HepG2 (cell line): ENCODE results near the gene SSBP1. TPM values are rescaled to one million over a fixed set of nuclear protein-coding genes. Genes with fewer than 3 reads are reported as not detected.

Experiments
- BORCS8-MEF2B ChIP-seq: sonication (generic); formaldehyde crosslinking; IDR thresholded peaks from 2 replicates; pipeline ENCODE4 v1.8.0; 2022; ENCODE audit warnings: mild to moderate bottlenecking, missing genetic modification reagents
- CC2D1A ChIP-seq: sonication (generic); formaldehyde crosslinking; IDR thresholded peaks from 2 replicates; pipeline ENCODE4 v1.8.1; 2023; ENCODE audit warnings: mild to moderate bottlenecking, missing genetic modification reagents
- FOXO1 ChIP-seq: sonication (generic); formaldehyde crosslinking; IDR thresholded peaks from 2 replicates; pipeline ENCODE4 v1.4.0; 2020; ENCODE audit warnings: missing genetic modification reagents
- NFKBIZ ChIP-seq: IDR thresholded peaks from 2 replicates; pipeline ENCODE4 v1.6.1; 2018; ENCODE audit warnings: missing genetic modification reagents, missing compliant biosample characterization
- PAF1 ChIP-seq: IDR thresholded peaks from 2 replicates; pipeline ENCODE4 v1.6.1; 2016; ENCODE audit warnings: missing genetic modification reagents, missing compliant biosample characterization
- STAT5B ChIP-seq: sonication (generic); formaldehyde crosslinking; IDR thresholded peaks from 2 replicates; pipeline ENCODE4 v1.4.0; 2020; ENCODE audit warnings: missing genetic modification reagents
- YEATS2 ChIP-seq: sonication (generic); formaldehyde crosslinking; IDR thresholded peaks from 2 replicates; pipeline ENCODE4 v1.4.0; 2020; ENCODE audit warnings: missing genetic modification reagents, borderline replicate concordance
- ZFYVE20 ChIP-seq: sonication (generic); formaldehyde crosslinking; IDR thresholded peaks from 2 replicates; pipeline ENCODE4 v1.8.0; 2023; ENCODE audit warnings: low read depth, mild to moderate bottlenecking, moderate library complexity, missing genetic modification reagents, borderline replicate concordance
- ZNF138 ChIP-seq: sonication (generic); formaldehyde crosslinking; IDR thresholded peaks from 2 replicates; pipeline ENCODE4 v1.5.0; 2020; ENCODE audit warnings: mild to moderate bottlenecking, low read depth, missing genetic modification reagents
- ZNF7 ChIP-seq: IDR thresholded peaks from 2 replicates; pipeline ENCODE4 v1.6.1; 2016; ENCODE audit warnings: missing biosample characterization, missing genetic modification reagents
- ZNF720 ChIP-seq: sonication (generic); formaldehyde crosslinking; IDR thresholded peaks from 2 replicates; pipeline ENCODE4 v1.4.0; 2020; ENCODE audit warnings: missing genetic modification reagents
- polyA plus RNA-seq, 8 experiments: library from polyadenylated mRNA; depleted of rRNA in 3 of 8; stranded (reverse) in 7 of 8; unstranded in 1 of 8; fragments of >200 nt; fragmentation: Illumina TruSeq in 4 of 8; extraction: Trizol in 4 of 8; gene quantifications; 2 replicates each; pipeline versions ENCODE4 v1.2.1 to v1.2.3, GENCODE V29; 2011 to 2016; ENCODE audit warnings: low read depth in 4 of 8, missing spikeins in 1 of 8, mixed read lengths in 1 of 8; ENCODE audit not compliant: insufficient read depth in 1 of 8
- total RNA-seq, 5 experiments: library from RNA; depleted of rRNA; stranded (reverse); fragments of >200 nt; fragmentation: Illumina TruSeq; extraction: Trizol; gene quantifications; 2 replicates each; pipeline ENCODE4 v1.2.3, GENCODE V29; 2016; ENCODE audit warnings: low read depth in 1 of 5
- TF ChIP-seq, protein P1 (sequence below): sonication (generic); formaldehyde crosslinking; IDR thresholded peaks from 2 replicates; pipeline ENCODE4 v1.5.1; 2020; ENCODE audit warnings: missing genetic modification reagents, mild to moderate bottlenecking, borderline replicate concordance
- TF ChIP-seq, protein P2 (sequence below): sonication (generic); formaldehyde crosslinking; IDR thresholded peaks from 2 replicates; pipeline ENCODE4 v1.4.0; 2020; ENCODE audit warnings: missing genetic modification reagents
- TF ChIP-seq, protein P3 (sequence below): sonication (generic); formaldehyde crosslinking; IDR thresholded peaks from 2 replicates; pipeline ENCODE4 v1.4.0; 2020; ENCODE audit warnings: missing genetic modification reagents
- TF ChIP-seq, protein P4 (sequence below): sonication (generic); formaldehyde crosslinking; IDR thresholded peaks from 2 replicates; pipeline ENCODE4 v1.5.0; 2020; ENCODE audit warnings: mild to moderate bottlenecking, low read depth, missing genetic modification reagents, borderline replicate concordance
- TF ChIP-seq, protein P5 (sequence below): sonication (generic); formaldehyde crosslinking; IDR thresholded peaks from 2 replicates; pipeline ENCODE4 v1.4.0; 2020; ENCODE audit warnings: missing genetic modification reagents
- TF ChIP-seq, protein P6 (sequence below): sonication (generic); formaldehyde crosslinking; IDR thresholded peaks from 2 replicates; pipeline ENCODE4 v1.4.0; 2020; ENCODE audit warnings: missing genetic modification reagents

The SSBP1 gene
- total and polyA plus RNA-seq, 2 of the 13 experiments (the other 11 are each of a cell fraction or from before 2014, with no cell fraction given): 64.4 to 254 TPM

DNA sequence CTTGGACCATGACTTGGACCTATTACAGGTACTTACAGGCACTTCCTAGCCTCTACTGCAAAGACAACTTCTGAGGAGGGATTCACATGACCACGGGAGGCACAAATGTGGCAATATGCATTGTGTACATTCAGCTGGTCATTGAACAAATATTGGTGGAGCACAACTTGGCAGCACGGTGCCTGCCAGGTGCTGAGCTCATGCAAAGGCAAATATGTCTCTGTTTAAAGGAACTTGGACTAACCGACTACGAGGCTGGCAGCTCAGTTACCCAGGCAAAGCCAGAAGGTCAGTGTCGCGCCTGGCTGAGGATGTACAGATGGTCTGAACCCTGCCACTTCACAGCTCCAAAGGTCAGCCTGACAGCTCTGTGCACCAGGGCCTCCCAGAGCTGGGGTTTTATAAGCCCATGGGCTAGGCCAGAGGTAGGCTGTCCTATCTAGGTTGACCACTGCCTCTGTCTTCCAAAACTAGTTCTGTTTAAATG lies 42.3 kb upstream of the SSBP1 start (continued):
- TF ChIP-seq YEATS2 (CRISPR knock-in tag): peak; percentile 63; the same call in 1 of the 2 replicates
- no peak for TF ChIP-seq ZNF138
- TF ChIP-seq ZNF720 (CRISPR knock-in tag): no peak
- 0 out of 2 replicates have a peak, but pooled peaks have one; percentile 7 for TF ChIP-seq ZNF7 (CRISPR knock-in tag)
- no peak for TF ChIP-seq CC2D1A (CRISPR knock-in tag)
- TF ChIP-seq, protein P1, sequence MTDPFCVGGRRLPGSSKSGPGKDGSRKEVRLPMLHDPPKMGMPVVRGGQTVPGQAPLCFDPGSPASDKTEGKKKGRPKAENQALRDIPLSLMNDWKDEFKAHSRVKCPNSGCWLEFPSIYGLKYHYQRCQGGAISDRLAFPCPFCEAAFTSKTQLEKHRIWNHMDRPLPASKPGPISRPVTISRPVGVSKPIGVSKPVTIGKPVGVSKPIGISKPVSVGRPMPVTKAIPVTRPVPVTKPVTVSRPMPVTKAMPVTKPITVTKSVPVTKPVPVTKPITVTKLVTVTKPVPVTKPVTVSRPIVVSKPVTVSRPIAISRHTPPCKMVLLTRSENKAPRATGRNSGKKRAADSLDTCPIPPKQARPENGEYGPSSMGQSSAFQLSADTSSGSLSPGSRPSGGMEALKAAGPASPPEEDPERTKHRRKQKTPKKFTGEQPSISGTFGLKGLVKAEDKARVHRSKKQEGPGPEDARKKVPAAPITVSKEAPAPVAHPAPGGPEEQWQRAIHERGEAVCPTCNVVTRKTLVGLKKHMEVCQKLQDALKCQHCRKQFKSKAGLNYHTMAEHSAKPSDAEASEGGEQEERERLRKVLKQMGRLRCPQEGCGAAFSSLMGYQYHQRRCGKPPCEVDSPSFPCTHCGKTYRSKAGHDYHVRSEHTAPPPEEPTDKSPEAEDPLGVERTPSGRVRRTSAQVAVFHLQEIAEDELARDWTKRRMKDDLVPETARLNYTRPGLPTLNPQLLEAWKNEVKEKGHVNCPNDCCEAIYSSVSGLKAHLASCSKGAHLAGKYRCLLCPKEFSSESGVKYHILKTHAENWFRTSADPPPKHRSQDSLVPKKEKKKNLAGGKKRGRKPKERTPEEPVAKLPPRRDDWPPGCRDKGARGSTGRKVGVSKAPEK (CRISPR knock-in tag): 0 out of 2 replicates have a peak, but pooled peaks have one; percentile 42
- no peak; the same call in 1 of the 2 replicates for TF ChIP-seq FOXO1 (CRISPR knock-in tag)
- TF ChIP-seq PAF1 (CRISPR knock-in tag): no peak
- TF ChIP-seq NFKBIZ: 0 out of 2 replicates have a peak, but pooled peaks have one; percentile 41
- no peak for TF ChIP-seq ZFYVE20 (CRISPR knock-in tag)
- TF ChIP-seq, protein P2, sequence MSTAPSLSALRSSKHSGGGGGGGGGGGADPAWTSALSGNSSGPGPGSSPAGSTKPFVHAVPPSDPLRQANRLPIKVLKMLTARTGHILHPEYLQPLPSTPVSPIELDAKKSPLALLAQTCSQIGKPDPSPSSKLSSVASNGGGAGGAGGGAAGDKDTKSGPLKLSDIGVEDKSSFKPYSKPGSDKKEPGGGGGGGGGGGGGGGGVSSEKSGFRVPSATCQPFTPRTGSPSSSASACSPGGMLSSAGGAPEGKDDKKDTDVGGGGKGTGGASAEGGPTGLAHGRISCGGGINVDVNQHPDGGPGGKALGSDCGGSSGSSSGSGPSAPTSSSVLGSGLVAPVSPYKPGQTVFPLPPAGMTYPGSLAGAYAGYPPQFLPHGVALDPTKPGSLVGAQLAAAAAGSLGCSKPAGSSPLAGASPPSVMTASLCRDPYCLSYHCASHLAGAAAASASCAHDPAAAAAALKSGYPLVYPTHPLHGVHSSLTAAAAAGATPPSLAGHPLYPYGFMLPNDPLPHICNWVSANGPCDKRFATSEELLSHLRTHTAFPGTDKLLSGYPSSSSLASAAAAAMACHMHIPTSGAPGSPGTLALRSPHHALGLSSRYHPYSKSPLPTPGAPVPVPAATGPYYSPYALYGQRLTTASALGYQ: no peak
- TF ChIP-seq, protein P3, sequence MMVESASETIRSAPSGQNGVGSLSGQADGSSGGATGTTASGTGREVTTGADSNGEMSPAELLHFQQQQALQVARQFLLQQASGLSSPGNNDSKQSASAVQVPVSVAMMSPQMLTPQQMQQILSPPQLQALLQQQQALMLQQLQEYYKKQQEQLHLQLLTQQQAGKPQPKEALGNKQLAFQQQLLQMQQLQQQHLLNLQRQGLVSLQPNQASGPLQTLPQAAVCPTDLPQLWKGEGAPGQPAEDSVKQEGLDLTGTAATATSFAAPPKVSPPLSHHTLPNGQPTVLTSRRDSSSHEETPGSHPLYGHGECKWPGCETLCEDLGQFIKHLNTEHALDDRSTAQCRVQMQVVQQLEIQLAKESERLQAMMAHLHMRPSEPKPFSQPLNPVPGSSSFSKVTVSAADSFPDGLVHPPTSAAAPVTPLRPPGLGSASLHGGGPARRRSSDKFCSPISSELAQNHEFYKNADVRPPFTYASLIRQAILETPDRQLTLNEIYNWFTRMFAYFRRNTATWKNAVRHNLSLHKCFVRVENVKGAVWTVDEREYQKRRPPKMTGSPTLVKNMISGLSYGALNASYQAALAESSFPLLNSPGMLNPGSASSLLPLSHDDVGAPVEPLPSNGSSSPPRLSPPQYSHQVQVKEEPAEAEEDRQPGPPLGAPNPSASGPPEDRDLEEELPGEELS (CRISPR knock-in tag): peak; percentile 64; the same call in 1 of the 2 replicates
- TF ChIP-seq, protein P4, sequence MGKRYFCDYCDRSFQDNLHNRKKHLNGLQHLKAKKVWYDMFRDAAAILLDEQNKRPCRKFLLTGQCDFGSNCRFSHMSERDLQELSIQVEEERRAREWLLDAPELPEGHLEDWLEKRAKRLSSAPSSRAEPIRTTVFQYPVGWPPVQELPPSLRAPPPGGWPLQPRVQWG (CRISPR knock-in tag): no peak
- TF ChIP-seq BORCS8-MEF2B: no peak
- TF ChIP-seq, protein P5, sequence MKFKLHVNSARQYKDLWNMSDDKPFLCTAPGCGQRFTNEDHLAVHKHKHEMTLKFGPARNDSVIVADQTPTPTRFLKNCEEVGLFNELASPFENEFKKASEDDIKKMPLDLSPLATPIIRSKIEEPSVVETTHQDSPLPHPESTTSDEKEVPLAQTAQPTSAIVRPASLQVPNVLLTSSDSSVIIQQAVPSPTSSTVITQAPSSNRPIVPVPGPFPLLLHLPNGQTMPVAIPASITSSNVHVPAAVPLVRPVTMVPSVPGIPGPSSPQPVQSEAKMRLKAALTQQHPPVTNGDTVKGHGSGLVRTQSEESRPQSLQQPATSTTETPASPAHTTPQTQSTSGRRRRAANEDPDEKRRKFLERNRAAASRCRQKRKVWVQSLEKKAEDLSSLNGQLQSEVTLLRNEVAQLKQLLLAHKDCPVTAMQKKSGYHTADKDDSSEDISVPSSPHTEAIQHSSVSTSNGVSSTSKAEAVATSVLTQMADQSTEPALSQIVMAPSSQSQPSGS (CRISPR knock-in tag): peak; percentile 77
- TF ChIP-seq STAT5B (CRISPR knock-in tag): no peak
- TF ChIP-seq, protein P6, sequence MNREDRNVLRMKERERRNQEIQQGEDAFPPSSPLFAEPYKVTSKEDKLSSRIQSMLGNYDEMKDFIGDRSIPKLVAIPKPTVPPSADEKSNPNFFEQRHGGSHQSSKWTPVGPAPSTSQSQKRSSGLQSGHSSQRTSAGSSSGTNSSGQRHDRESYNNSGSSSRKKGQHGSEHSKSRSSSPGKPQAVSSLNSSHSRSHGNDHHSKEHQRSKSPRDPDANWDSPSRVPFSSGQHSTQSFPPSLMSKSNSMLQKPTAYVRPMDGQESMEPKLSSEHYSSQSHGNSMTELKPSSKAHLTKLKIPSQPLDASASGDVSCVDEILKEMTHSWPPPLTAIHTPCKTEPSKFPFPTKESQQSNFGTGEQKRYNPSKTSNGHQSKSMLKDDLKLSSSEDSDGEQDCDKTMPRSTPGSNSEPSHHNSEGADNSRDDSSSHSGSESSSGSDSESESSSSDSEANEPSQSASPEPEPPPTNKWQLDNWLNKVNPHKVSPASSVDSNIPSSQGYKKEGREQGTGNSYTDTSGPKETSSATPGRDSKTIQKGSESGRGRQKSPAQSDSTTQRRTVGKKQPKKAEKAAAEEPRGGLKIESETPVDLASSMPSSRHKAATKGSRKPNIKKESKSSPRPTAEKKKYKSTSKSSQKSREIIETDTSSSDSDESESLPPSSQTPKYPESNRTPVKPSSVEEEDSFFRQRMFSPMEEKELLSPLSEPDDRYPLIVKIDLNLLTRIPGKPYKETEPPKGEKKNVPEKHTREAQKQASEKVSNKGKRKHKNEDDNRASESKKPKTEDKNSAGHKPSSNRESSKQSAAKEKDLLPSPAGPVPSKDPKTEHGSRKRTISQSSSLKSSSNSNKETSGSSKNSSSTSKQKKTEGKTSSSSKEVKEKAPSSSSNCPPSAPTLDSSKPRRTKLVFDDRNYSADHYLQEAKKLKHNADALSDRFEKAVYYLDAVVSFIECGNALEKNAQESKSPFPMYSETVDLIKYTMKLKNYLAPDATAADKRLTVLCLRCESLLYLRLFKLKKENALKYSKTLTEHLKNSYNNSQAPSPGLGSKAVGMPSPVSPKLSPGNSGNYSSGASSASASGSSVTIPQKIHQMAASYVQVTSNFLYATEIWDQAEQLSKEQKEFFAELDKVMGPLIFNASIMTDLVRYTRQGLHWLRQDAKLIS: no peak
